ENCODE results near the gene ERICH6. TPM values are rescaled to one million over a fixed set of nuclear protein-coding genes. Genes with fewer than 3 reads are reported as not detected.
A peak's percentile ranks its signal among the peaks of the same experiment; 100 is the strongest.

Gene ERICH6
- total RNA-seq, 2 donors from 2014 or later: 0.26 TPM; not detected in 1

- Histone ChIP-seq H3K36me3 (replicated peaks in 1 of 2; ENCODE audit: insufficient read depth in 1 of 2, low read depth in 2 of 2) (no peaks in the 10 kb centered on the region), H3K4me1 (peaks cover 89% of the 10 kb centered on the region), H3K4me3 (no peak overlapping the region), H3K27me3 (no peaks in the 10 kb centered on the region), H3K27ac (peak overlapping the region in 1 of 4 donors; percentile 15), H3K9me3 (no peaks in the 10 kb centered on the region)
- WGBS, 2 donors: 63 to 90% methylated on average over 5 of the region's 5 CpGs
- DNase-seq (no peak), ATAC-seq (no peak)
- intact Hi-C loops (cut with DNase I): no loop called here
- TF ChIP-seq POLR2A (IDR thresholded peaks at IDR 0.05): no peak
- no peak for TF ChIP-seq CTCF (IDR thresholded peaks at IDR 0.05)
These were observed 44.4 kb upstream of the ERICH6 start for GRCh38 chr3:150747886-150748683.

- intact Hi-C loops (cut with DNase I): no loop called here
- peaks cover 78% of the 10 kb centered on the region for H3K4me1 ChIP-seq
These were observed 43.3 kb upstream of the ERICH6 start for GRCh38 chr3:150746791-150747590.

GRCh38 chr3:150745832-150746231 is 42.1 kb upstream of the ERICH6 start:
- TF ChIP-seq POLR2A (IDR thresholded peaks at IDR 0.05): no peak
- TF ChIP-seq CTCF (IDR thresholded peaks at IDR 0.05): no peak
- no peak overlapping the region for H3K27ac ChIP-seq
- ATAC-seq: no peak
- H3K9me3 ChIP-seq: no peaks in the 10 kb centered on the region
- intact Hi-C loops (cut with DNase I): no loop called here
- H3K4me1 ChIP-seq: peaks cover 71% of the 10 kb centered on the region
- H3K4me3 ChIP-seq: no peak overlapping the region
- H3K27me3 ChIP-seq: no peaks in the 10 kb centered on the region
- DNase-seq: no peak
- WGBS, 2 donors: 94 to 100% methylated on average over 3 of the region's 3 CpGs
- H3K36me3 ChIP-seq (replicated peaks in 1 of 2; ENCODE audit: insufficient read depth in 1 of 2, low read depth in 2 of 2): no peaks in the 10 kb centered on the region

More at GRCh38 chr3:150746791-150747590, 43.3 kb upstream of the ERICH6 start:
- ATAC-seq (no peak), DNase-seq (no peak)
- H3K27ac ChIP-seq: peak overlapping the region in 2 of 4 donors; percentile 27 to 43
- no peaks in the 10 kb centered on the region for H3K27me3 ChIP-seq
- H3K4me3 ChIP-seq: no peak overlapping the region
- 52 to 57% methylated on average over 5 to 7 of the region's 7 CpGs for WGBS, 2 donors
- no peaks in the 10 kb centered on the region for H3K9me3 ChIP-seq
- no peak for TF ChIP-seq POLR2A (IDR thresholded peaks at IDR 0.05)
- no peak for TF ChIP-seq CTCF (IDR thresholded peaks at IDR 0.05)
- H3K36me3 ChIP-seq (replicated peaks in 1 of 2; ENCODE audit: insufficient read depth in 1 of 2, low read depth in 2 of 2): no peaks in the 10 kb centered on the region

- TF ChIP-seq POLR2A (IDR thresholded peaks at IDR 0.05) (no peak), CTCF (IDR thresholded peaks at IDR 0.05) (no peak)
- H3K4me3 ChIP-seq: no peak overlapping the region
- DNase-seq (no peak), ATAC-seq (no peak)
- peaks cover 68% of the 10 kb centered on the region for H3K4me1 ChIP-seq
- WGBS, 2 donors: 26 to 37% methylated on average over 1 of the region's 1 CpG
- H3K27ac ChIP-seq: peak overlapping the region in 1 of 4 donors; percentile 37
- intact Hi-C loops (cut with DNase I): no loop called here
- no peaks in the 10 kb centered on the region for H3K27me3 ChIP-seq
- no peaks in the 10 kb centered on the region for H3K36me3 ChIP-seq (replicated peaks in 1 of 2; ENCODE audit: insufficient read depth in 1 of 2, low read depth in 2 of 2)
- H3K9me3 ChIP-seq: no peaks in the 10 kb centered on the region
These were observed 41.1 kb upstream of the ERICH6 start for GRCh38 chr3:150744919-150745211.

Data from body of pancreas (tissue), 4 donors.